Measurements from ENCODE around the gene FAF1.

DNA sequence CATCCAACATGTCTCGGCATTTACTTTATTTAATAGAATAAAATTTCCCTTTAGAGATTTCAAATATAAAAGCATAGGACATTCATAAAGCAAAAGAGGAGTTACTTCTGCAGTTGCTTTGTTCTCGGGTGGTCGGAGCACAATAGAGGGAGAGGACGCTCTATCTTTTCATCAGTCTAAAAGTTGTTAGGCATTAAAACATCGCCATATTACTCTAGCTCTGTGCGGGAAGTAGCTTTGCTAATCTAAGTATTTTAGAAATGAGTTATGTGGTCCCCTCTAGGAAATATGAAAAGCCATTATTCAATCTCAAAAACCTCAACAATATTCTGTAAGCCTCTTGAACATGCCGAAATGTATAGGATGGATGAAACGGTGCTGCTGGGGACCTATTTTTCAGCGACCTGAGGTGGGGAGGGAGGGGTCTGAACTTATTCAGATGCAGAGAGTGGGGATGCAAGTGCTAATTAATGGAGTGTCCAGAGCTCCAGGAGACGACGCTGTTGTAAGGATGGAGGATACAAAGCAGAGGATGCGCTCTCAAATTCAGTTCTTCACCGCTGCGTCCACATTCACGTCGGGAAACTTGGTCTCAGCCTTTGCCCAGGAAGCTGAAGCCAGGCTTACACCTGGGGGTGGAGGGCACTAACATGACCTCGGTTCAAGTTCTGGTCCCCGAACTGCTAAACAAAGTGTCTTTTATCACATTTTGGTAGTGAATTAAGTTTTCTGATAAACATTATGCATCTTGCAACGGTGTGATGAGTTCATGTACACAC is 16.2 kb upstream of the FAF1 start:
- TF ChIP-seq CTCF (IDR thresholded peaks at IDR 0.05) (no peak), POLR2A (IDR thresholded peaks at IDR 0.05) (no peak)
